Stimulated activated naive CD4-positive, alpha-beta T cell treated with Interleukin-2 at 50 U/mL for 16 hours (primary cell): Measurements from ENCODE around the gene CAMSAP3.

Experiments
- DNase-seq: peaks from one replicate; lab custom pipeline; 2025; lab: John Stamatoyannopoulos, UW

The CAMSAP3 gene

DNA sequence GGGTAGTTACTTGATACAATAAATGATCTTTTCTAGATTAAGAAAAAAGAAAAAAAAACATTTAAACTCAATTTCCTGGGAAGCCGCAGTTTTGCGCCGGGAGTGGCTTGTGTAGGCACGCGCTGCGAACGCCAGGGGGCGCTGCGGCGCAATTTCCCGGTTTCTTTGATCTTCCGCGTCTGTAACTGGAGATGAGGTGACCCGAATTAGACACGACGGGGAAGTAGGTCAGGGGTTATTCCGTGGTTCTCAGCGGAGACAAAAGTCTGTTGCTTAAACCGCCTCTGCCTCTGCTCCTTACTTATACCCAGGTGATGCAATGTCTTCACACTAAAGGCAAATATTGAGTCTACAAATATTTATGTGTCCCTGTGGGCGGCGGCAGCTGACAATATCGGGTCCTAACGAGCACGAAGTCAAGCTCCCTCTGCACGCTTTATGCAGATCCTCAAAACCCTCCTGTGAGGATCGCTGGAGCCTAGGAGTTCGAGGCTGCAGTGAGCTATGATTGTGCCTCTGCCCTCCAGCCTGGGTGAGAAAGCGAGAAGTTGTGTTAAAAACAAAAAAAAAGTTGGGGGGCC lies 56.5 kb downstream of the CAMSAP3 start:
- peak; percentile 78 for DNase-seq

DNA sequence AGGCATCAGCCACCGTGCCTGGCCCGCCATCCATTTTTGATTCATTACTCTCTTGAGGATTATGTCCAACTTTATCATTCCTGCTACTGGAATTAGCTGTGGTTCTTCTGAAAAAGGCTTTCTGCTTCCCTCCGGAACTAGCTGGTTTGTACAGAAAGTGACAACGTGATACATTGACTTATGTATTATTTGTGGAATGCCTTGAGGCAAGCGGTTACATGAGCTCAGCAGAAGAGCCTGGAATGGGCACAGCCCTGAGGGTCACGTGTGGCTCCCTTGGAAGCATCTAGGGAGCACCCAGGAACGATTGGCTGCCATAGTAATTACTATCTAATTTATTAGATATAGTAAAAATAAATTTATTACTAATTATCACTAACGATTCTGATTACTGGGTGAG lies 58.7 kb downstream of the CAMSAP3 start:
- no peak for DNase-seq

DNA sequence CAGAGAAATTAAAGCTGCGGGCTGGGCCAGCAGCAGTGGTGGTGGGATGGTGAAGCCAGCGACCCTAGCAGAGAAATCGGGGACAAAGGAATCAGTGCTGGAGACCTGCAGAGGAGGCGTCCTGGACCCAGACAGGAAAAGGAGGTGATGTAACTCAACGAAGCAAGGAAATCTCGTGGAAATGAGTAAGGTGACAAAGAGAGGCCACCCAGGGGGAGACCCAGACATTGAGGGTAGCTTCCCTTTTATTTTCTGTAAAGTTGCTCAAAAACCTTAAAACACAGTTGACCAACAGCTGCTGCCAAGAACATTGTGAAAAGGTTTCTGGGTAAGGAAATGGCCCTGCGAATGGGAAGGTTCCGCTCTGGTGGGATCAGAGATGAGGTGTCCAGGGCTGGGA lies 59.9 kb downstream of the CAMSAP3 start:
- DNase-seq, result no peak

DNA sequence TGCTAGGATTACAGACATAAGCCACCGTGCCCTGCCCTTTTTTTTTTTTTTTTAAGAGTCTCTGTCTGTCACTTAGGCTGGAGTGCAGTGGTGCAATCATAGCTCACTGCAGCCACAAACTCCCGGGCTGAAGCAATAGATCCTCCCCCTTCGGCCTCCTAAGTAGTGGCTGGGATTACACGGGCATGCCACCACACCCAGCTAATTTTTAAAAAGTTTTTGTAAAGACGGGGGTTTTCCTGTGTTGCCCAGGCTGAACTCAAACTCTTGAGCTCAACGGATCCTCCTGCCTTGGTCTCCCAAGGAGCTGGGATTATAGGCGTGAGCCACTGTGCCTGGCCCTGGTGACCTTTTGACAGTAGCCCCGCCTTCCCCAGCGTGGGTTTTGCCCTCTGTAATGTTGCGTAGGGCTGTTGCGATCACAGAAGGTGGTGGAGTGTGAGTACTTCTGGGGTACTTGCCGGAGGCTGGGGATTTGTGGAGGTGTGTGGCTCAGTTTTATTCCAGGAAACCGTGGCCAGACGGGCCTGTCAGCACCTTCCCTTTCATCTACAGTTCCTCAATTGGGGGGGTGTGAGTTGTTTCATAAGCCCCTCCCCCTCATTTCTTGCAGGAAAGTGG lies 61.6 kb downstream of the CAMSAP3 start:
- peak; percentile 12 for DNase-seq

DNA sequence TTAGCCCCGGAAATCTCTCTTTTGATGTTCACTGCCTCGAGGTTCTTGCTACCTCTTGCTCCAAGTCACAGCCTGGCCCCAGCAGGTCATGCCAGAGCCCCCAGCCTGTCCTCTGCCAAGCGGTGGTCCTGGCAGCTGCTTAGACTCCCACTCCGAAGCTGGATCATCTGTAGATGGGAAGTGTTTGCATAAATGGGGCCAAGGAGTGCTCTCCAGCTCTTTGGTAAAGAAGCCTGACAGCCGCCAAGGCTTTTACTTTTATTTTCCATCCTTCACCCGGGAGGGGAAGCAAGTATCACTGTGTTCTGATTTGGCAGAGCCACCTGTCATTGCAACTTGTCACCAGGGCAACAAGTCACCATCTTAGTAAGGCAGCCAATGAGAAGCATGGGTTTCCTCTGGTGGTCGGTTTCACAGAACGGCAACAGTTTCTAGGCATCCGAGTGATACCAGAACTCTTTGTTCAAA lies 62.6 kb downstream of the CAMSAP3 start:
- peak; percentile 17 for DNase-seq

DNA sequence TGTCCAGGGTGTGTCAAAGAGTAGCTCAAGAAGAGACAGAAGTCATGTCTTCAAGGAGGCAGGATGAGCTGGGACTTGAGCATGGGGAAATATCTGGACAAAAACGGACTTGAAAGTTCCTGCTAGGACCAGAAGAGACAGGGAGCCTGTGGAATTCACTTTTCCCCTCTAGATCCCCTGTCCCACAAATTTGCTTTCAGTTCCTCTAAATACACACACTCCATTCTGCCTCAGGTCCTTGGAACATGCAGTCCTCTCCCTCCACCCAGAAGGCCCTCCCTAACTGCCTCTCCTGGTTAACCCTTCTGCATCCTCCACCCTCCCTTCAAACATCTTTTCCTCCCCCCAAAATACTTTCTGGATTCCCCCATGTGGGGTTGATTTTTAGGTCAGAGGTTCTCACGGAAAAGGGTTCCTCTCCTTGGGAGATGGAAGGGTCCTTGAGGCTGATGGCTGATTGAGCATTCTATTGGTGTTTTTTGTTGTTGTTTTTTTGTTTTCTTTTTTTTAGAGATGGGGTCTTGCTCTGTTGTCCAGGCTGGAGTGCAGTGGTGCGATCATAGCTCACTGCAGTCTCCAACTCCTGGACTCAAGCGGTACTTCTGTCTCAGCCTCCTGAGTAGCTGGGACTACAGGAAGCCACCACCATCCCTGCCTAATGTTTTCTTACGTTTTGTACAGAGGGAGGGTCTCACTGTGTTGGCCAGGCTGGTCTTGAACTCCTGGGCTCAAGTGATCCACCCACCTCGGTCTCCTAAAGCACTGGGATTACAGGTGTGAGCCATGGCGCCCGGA lies 66.3 kb downstream of the CAMSAP3 start:
- no peak for DNase-seq

DNA sequence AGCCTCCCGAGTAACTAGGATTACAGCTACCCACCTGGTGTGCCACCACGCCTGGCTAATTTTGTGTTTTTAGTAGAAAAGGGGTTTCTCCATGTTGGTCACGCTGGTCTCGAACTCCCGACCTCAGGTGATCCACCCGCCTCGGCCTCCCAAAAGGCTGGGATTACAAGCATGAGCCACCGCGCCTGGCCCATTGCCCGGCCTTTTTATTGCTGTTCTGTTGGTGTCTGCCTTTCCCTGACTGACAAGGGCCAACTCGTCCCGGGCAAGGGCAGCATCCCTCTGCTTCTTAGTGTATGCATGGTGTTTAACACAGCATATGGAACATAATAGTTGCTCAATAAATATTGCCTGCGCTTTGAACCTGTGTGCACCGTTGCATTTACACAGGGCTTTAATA lies 67.0 kb downstream of the CAMSAP3 start:
- DNase-seq, result no peak

DNA sequence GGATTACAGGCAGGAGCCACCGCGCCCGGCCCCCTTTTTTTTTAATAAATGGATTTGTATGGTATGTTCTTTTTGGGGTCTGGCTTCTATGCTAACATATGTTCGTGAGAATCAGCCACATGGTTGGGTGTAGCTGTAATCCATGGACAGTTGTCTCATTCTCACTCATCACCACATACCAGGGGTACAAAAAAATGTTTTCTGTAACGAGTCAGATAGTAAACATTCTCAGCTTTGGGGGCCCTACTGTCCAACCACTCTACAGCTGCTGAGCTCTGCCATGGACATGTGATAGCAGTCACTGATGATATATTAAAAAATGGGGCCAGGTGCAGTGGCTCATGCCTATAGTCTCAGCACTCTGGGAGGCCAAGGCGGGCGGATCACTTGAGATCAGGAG lies 68.0 kb downstream of the CAMSAP3 start:
- no peak for DNase-seq

DNA sequence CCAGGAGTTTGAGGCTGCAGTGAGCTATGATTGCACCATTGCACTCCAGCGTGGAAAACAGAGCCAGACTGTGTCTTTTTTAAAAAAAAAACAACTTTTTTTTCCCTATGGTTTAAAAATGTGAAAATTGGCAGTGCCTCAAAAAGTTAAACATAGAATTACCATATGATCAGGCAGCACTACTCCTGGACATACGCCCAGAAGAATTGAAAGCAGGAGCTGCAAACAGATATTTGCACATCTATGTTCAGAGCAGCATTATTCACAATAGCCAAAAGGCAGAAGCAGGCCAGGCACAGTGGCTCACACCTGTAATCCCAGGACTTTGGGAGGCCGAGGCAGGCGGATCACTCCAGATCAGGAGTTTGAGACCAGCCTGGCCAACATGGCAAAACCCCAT lies 69.4 kb downstream of the CAMSAP3 start:
- DNase-seq, result no peak
